HCT116 (cell line): ENCODE measurements around the gene CPEB1. TPM values are rescaled to one million over a fixed set of nuclear protein-coding genes. Genes with fewer than 3 reads are reported as not detected.

Experiments used
- ATAC-seq: fragments of 200-7000 bp; cut with Tn5 transposase; 2 replicates; pipeline ENCODE4 v1.9.1; 2020; ENCODE audit warnings: mild to moderate bottlenecking, moderate library complexity
- BruUV-seq: library from RNA; stranded (reverse); fragments of 400-500 nt; replicated peaks from 2 replicates; lab custom pipeline; 2021; lab: Mats Ljungman, UMichigan
- CTCF ChIA-PET: fragments of 300-600 bp; sonication (Branson Sonifier 250); formaldehyde crosslinking; loops from one replicate; lab custom pipeline; 2021; ENCODE audit warnings: antibody characterized with exemption; lab: Charles Lee
- POLR2A ChIA-PET: fragments of 300-600, 350-600 bp; sonication (Branson Sonifier 250); formaldehyde crosslinking; loops from one replicate; lab custom pipeline; 2021; ENCODE audit warnings: antibody characterized with exemption; lab: Charles Lee
- RAD21 ChIA-PET, 2 experiments: fragments of 300-600 bp; sonication (Branson Sonifier 250); formaldehyde crosslinking; loops; one replicate each; lab custom pipeline; 2023; ENCODE audit warnings: low total read pairs in 2 of 2; ENCODE audit not compliant: uncharacterized antibody in 2 of 2, unreplicated experiment in 2 of 2, low non-redundant PET in 1 of 2; lab: Charles Lee
- DNase-seq: peaks from one replicate; pipeline ENCODE4 v3.0.0-alpha.2; 2010; ENCODE audit warnings: low read depth, low spot score
- H2AFZ ChIP-seq: fragments of 200-600 bp; shearing (Covaris generic), sonication (generic); 2 replicates; pipeline ENCODE4 v1.6.1; 2017; ENCODE audit warnings: low read depth, mixed run types, mixed read lengths, antibody characterized with exemption, low read length; ENCODE audit not compliant: poor library complexity, severe bottlenecking
- H3K27ac ChIP-seq: 2 replicates; pipeline ENCODE4 v1.5.1; 2012; ENCODE audit warnings: low read depth, low read length
- H3K27me3 ChIP-seq: fragments of 200-600 bp; sonication (generic); 2 replicates; pipeline ENCODE4 v1.6.1; 2016; ENCODE audit warnings: mixed run types, low read length, mixed read lengths; ENCODE audit not compliant: insufficient read depth
- H3K36me3 ChIP-seq, 2 experiments: fragments of 200-500 bp in 1 of 2; fragments of 200-600 bp in 1 of 2; sonication (Bioruptor generic) in 1 of 2; sonication (generic) in 1 of 2; 2 replicates each; pipeline versions ENCODE4 v1.5.1 to v1.6.1; 2014 to 2016; ENCODE audit warnings: low read length in 2 of 2, inconsistent platforms in 1 of 2, mixed read lengths in 1 of 2, mixed run types in 1 of 2; ENCODE audit not compliant: insufficient read depth in 2 of 2, control insufficient read depth in 1 of 2
- H3K4me1 ChIP-seq, 2 experiments: fragments of 200-600 bp in 1 of 2; sonication (generic) in 1 of 2; 2 replicates each; pipeline versions ENCODE4 v1.5.1 to v1.6.1; 2012 to 2017; ENCODE audit warnings: low read length in 2 of 2, inconsistent platforms in 1 of 2, mild to moderate bottlenecking in 1 of 2, mixed read lengths in 1 of 2, mixed run types in 1 of 2, moderate library complexity in 1 of 2; ENCODE audit not compliant: insufficient read depth in 2 of 2, control insufficient read depth in 1 of 2
- H3K4me2 ChIP-seq: fragments of 200-600 bp; sonication (generic); 2 replicates; pipeline ENCODE4 v1.6.1; 2017; ENCODE audit warnings: mixed run types, low read length, mixed read lengths
- H3K4me3 ChIP-seq, 2 experiments: fragments of 200-600 bp in 1 of 2; sonication (generic) in 1 of 2; replicated peaks in 1 of 2; 2 replicates each; pipeline ENCODE4 v1.5.1; 2011 to 2016; ENCODE audit warnings: low read length in 2 of 2, control low read depth in 1 of 2, low read depth in 1 of 2, mild to moderate bottlenecking in 1 of 2, mixed read lengths in 1 of 2, mixed run types in 1 of 2
- H3K79me2 ChIP-seq: fragments of 200-600 bp; sonication (generic); 2 replicates; pipeline ENCODE4 v1.6.1; 2017; ENCODE audit warnings: mild to moderate bottlenecking, mixed run types, low read length, moderate library complexity, mixed read lengths; ENCODE audit not compliant: insufficient read depth
- H3K9ac ChIP-seq: fragments of 200-600 bp; sonication (generic); 2 replicates; pipeline ENCODE4 v1.6.1; 2016; ENCODE audit warnings: low read length, mixed read lengths
- H3K9me2 ChIP-seq: fragments of 200-600 bp; sonication (generic), shearing (Covaris generic); 2 replicates; pipeline ENCODE4 v1.6.1; 2017; ENCODE audit warnings: mixed run types, mild to moderate bottlenecking, moderate library complexity; ENCODE audit not compliant: insufficient read depth
- H3K9me3 ChIP-seq, 2 experiments: fragments of 200-500 bp in 1 of 2; fragments of 200-600 bp in 1 of 2; sonication (Bioruptor generic) in 1 of 2; sonication (generic) in 1 of 2; 2 replicates each; pipeline ENCODE4 v1.6.1; 2014 to 2017; ENCODE audit warnings: low read length in 2 of 2, mixed read lengths in 2 of 2, inconsistent platforms in 1 of 2, low read depth in 1 of 2, mild to moderate bottlenecking in 1 of 2, mixed run types in 1 of 2, moderate library complexity in 1 of 2; ENCODE audit not compliant: control insufficient read depth in 1 of 2, insufficient read depth in 1 of 2
- H4K20me1 ChIP-seq: fragments of 200-600 bp; sonication (generic), shearing (Covaris generic); 2 replicates; pipeline ENCODE4 v1.6.1; 2017; ENCODE audit warnings: mixed run types, mild to moderate bottlenecking, moderate library complexity; ENCODE audit not compliant: insufficient read depth
- CBX3 ChIP-seq: IDR thresholded peaks from 2 replicates; pipeline ENCODE4 v1.6.1; 2012; ENCODE audit warnings: low read depth
- CEBPB ChIP-seq: IDR thresholded peaks from 2 replicates; pipeline ENCODE4 v1.6.1; 2012; ENCODE audit warnings: low read depth
- EGR1 ChIP-seq: IDR thresholded peaks from 2 replicates; pipeline ENCODE4 v1.6.1; 2012; ENCODE audit warnings: low read depth
- EZH2 ChIP-seq: fragments of 200-600 bp; sonication (generic); IDR thresholded peaks from 2 replicates; pipeline ENCODE4 v1.6.1; 2017; ENCODE audit warnings: antibody characterized with exemption, mixed run types
- JUND ChIP-seq: IDR thresholded peaks from 2 replicates; pipeline ENCODE4 v1.6.1; 2012
- POLR2A ChIP-seq: IDR thresholded peaks from 2 replicates; pipeline ENCODE4 v1.7.0; 2011; ENCODE audit warnings: borderline replicate concordance; ENCODE audit not compliant: insufficient read depth, insufficient read length; ENCODE audit errors: extremely low read depth
- POLR2AphosphoS5 ChIP-seq: IDR thresholded peaks from 2 replicates; pipeline ENCODE4 v1.6.1; 2011; ENCODE audit warnings: mild to moderate bottlenecking, low read depth, low read length, moderate library complexity
- RAD21 ChIP-seq: IDR thresholded peaks from 2 replicates; pipeline ENCODE4 v1.6.1; 2012; ENCODE audit warnings: low read depth, mild to moderate bottlenecking
- SIN3A ChIP-seq: IDR thresholded peaks from 2 replicates; pipeline ENCODE4 v1.6.1; 2012; ENCODE audit warnings: low read depth
- SP1 ChIP-seq: IDR thresholded peaks from 2 replicates; pipeline ENCODE4 v1.6.1; 2012; ENCODE audit warnings: low read depth
- SRF ChIP-seq: IDR thresholded peaks from 2 replicates; pipeline ENCODE4 v1.6.1; 2012; ENCODE audit warnings: low read depth
- ZFX ChIP-seq: fragments of 450-650 bp; IDR thresholded peaks from 2 replicates; pipeline ENCODE4 v1.6.1; 2017
- intact Hi-C: fragments of 100-400 bp; cut with micrococcal nuclease; formaldehyde crosslinking; loops from 2 replicates; pipeline ENCODE4 v1.10.0; 2022
- total RNA-seq: library from RNA; stranded (reverse); gene quantifications from one replicate; pipeline ENCODE4 v1.2.1, GENCODE V29; 2021; ENCODE audit not compliant: unreplicated experiment
- TF ChIP-seq, protein P1 (sequence below), 3 experiments: fragments of 200-600 bp in 1 of 3; sonication (generic) in 1 of 3; IDR thresholded peaks in 2 of 3; conservative IDR thresholded peaks in 1 of 3; 2 replicates each; pipeline ENCODE4 v1.5.1; 2012 to 2017; ENCODE audit warnings: low read depth in 2 of 3, low read length in 2 of 3, antibody characterized with exemption in 1 of 3, borderline replicate concordance in 1 of 3, control low read depth in 1 of 3, mild to moderate bottlenecking in 1 of 3, mixed read lengths in 1 of 3, mixed run types in 1 of 3, moderate library complexity in 1 of 3; ENCODE audit not compliant: insufficient read depth in 1 of 3

The CPEB1 gene
- total RNA-seq, 1 experiment from 2014 or later: not detected

DNA sequence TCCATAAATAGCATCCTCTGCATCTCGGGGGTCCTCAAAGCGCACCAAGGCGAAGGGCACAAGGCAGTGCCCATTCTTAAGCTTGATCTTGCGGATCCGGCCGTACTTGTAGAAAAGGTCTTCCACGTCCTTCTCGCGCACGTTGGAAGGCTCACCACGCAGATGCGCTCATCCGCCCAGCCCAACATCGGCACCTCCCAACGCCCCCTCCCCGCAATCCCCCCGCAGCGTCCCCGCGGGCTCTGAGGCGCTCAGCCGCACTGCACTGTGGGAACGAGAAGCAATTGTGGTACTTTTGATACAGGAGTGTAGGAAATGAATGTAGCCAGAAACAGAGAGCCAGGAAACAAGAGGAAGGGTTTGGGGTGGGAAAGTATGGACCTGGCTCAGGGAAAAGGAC, 45.0 kb upstream of the CPEB1 start:
- Histone ChIP-seq H3K36me3 (no peaks in the 10 kb centered on the region), H3K4me1 (no peaks in the 10 kb centered on the region), H3K27me3 (no peaks in the 10 kb centered on the region; the same call in 1 of the 2 replicates), H3K27ac (no peak overlapping the region), H3K9me3 (no peaks in the 10 kb centered on the region), H3K9ac (no peak overlapping the region), H3K4me3 (no peak overlapping the region), H3K9me2 (no peaks in the 10 kb centered on the region), H2AFZ (no peak overlapping the region), H4K20me1 (no peaks in the 10 kb centered on the region), H3K4me2 (no peak overlapping the region), H3K79me2 (no peaks in the 10 kb centered on the region)
- no TSS peak for BruUV-seq
- TF ChIP-seq JUND: no peak
- TF ChIP-seq POLR2AphosphoS5: no peak
- no peak for TF ChIP-seq CEBPB
- TF ChIP-seq RAD21: no peak
- no peak for TF ChIP-seq EZH2
- no peak for TF ChIP-seq POLR2A
- TF ChIP-seq ZFX: no peak
- TF ChIP-seq, protein P1, sequence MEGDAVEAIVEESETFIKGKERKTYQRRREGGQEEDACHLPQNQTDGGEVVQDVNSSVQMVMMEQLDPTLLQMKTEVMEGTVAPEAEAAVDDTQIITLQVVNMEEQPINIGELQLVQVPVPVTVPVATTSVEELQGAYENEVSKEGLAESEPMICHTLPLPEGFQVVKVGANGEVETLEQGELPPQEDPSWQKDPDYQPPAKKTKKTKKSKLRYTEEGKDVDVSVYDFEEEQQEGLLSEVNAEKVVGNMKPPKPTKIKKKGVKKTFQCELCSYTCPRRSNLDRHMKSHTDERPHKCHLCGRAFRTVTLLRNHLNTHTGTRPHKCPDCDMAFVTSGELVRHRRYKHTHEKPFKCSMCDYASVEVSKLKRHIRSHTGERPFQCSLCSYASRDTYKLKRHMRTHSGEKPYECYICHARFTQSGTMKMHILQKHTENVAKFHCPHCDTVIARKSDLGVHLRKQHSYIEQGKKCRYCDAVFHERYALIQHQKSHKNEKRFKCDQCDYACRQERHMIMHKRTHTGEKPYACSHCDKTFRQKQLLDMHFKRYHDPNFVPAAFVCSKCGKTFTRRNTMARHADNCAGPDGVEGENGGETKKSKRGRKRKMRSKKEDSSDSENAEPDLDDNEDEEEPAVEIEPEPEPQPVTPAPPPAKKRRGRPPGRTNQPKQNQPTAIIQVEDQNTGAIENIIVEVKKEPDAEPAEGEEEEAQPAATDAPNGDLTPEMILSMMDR (IDR thresholded peaks at IDR 0.05 in 2 of 3, conservative IDR thresholded peaks at IDR 0.05 in 1 of 3; ENCODE audit: borderline replicate concordance in 1 of 3, insufficient read depth in 1 of 3, low read depth in 2 of 3, low read length in 2 of 3): no peak
- TF ChIP-seq SIN3A: no peak
- TF ChIP-seq CBX3: no peak
- no peak for TF ChIP-seq SRF
- TF ChIP-seq EGR1: no peak
- no peak for TF ChIP-seq SP1
- ChIA-PET RAD21 (no interaction called here), POLR2A (no interaction called here), CTCF (no interaction called here)
- intact Hi-C loops: no loop called here
- ATAC-seq (no peak), DNase-seq (no peak)
